Activated CD4-positive, alpha-beta T cell treated with anti-CD3 and anti-CD28 coated beads, Interleukin-2, amount 50 U/mL, for 48 hours (primary cell): ENCODE measurements around the gene SLC30A1.
A peak's percentile ranks its signal among the peaks of the same experiment; 100 is the strongest.
"Not testable (repeated sequence)": the region's sequence is repeated elsewhere in the genome, so short reads cannot be mapped to it uniquely, and the experiment has no call there.

ENCODE experiments used
- DNase-seq, 2 experiments: peaks; one replicate each; pipeline ENCODE4 v3.0.0-alpha.2; 2020

The SLC30A1 gene

DNA sequence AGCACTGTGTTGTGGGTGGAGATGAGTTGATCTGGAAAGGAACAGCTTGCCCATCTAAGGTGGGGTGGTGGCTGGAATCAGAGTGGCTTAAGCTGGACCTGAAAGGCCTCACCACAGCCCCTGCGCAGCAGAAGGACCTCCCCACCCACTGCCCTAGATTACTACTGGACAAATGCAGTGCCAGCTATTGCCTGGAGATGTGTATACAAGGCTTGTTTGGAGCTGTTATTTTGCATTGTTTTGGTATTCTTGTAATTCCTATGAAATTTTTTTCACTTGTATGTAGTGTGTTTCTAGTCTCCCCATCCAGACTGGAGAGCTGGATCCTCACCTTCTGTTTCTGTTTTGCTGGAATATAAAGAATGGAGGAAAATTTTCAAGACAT is 1.3 kb upstream of the SLC30A1 start:
- DNase-seq = no peak

GRCh38 chr1:211579440-211580302 is 710 bp upstream of the SLC30A1 start:
- no peak for DNase-seq

- DNase-seq = peak; percentile 69 to 74
These were observed 932 bp downstream of the SLC30A1 start for GRCh38 chr1:211577819-211578639.

- DNase-seq = no peak
These were observed 1.6 kb downstream of the SLC30A1 start for GRCh38 chr1:211577277-211577818.

DNA sequence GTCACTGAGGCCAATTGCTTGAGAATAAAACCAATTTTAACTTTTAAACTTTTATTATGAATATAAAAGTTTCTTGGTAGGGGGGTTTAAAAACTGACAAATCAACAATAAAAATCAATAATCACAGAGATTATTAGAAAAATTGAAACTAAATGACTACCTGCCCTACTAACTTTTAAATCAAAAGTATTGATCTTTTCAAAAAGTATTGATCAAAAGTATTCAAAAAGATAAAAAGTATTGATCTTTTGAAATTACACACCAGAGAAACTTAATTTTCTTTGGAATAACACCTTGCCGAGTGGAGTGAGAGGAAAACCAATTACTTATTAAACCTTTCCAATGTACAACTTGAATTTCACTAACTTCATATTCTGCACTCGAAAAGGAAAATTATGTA is 2.2 kb downstream of the SLC30A1 start:
- DNase-seq = no peak

- no peak for DNase-seq
These were observed 4.3 kb downstream of the SLC30A1 start for GRCh38 chr1:211574705-211575104.

DNA sequence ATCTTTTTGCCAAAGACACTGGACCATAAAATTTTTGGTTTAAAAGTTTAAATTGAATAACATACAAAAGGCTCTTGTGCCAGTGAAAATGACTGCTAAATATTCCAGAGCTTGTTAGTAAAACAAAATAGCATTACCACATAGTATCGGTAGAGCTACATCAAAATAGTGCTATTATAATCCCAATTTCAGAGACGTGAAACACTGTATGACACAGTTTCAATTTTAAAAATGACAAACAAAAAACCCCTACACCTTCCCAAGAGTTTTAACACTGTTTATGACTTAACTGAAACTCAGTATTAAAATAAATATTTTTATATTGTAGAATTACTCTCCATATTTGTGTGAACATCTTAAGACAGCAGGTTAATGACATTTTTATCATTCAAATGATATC is 7.0 kb downstream of the SLC30A1 start:
- no peak for DNase-seq

GRCh38 chr1:211570378-211570777 is 8.6 kb downstream of the SLC30A1 start:
- DNase-seq = not testable (repeated sequence)

DNA sequence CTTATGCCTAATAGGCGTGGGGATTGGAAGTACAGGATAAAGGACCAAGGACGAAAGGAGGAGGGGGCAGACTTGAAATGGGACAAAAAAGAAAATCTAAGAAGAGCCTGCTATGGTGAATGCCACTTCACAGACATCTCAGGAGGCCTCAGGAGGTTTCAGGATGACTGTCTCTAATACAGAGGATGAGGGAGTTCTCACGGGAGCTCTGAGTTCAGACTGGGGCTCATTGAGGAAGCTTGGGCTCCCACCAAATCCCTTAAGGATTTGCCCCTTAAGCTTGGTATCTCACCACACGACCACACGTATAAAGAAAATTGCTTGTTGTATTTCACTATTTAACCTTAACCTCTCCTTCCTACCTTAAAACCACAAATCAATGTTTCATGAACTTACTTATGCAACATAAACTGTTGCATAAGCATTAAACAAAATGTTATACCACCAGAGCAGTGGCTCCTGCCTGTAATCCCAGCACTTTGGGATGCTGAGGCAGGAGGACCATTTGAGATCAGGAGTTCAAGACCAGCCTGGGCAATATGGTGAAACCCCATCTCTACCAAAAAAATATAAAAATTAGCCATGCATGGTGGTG is 12.4 kb downstream of the SLC30A1 start:
- DNase-seq = no peak

GRCh38 chr1:211564084-211564483 is 14.9 kb downstream of the SLC30A1 start:
- DNase-seq = no peak

GRCh38 chr1:211559222-211560010 is 19.5 kb downstream of the SLC30A1 start:
- DNase-seq = no peak

DNA sequence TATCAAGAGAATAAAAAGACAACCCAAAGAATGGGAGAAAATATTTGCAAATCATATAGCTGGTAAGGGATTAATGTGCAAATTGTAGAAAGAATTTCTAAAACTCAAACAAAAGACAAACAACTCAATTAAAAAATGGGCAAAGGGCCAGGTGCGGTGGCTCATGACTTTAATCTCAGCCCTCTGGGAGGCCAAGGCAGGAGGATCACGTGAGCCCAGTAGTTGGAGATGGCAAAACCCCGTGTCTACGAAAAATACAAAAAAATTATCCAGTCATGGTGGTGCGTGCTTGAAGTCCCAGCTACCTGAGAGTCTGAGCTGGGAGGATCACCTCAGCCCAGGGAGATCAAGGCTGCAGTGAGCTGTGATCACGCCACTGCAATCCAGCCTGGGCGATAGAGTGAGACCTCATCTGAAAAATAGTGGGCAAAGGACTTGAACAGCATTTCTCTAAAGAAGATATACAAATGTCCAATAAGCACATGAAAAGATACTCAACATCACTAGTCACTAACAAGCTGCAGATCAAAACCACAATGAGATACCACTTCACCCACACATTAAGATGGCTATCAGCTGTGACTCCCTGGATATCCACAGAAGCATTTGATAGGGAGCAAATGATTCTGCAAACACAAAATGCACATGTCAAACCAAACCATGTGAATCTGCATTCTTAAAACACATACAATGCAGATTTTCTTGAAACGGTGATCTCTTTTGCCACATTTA is 20.9 kb downstream of the SLC30A1 start:
- no peak for DNase-seq

DNA sequence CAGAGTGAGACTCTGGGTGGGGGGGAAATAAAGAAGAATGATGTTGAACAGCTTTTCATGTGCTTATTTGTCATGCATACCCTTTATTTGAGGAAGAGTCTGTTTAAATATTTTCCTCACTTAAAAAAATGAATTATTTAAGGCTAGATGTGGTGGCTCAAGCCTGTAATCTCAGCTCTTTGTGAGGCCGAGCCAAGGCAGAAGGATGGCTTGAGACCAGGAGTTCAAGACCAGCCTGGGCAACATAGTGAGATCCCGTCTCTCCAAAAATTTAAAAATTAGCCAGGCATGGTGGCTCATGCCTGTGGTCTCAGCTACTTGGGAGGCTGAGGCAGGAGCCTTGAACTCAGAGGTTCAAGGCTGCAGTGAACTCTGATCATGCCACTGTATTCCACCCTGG is 25.4 kb downstream of the SLC30A1 start:
- DNase-seq = no peak

DNA sequence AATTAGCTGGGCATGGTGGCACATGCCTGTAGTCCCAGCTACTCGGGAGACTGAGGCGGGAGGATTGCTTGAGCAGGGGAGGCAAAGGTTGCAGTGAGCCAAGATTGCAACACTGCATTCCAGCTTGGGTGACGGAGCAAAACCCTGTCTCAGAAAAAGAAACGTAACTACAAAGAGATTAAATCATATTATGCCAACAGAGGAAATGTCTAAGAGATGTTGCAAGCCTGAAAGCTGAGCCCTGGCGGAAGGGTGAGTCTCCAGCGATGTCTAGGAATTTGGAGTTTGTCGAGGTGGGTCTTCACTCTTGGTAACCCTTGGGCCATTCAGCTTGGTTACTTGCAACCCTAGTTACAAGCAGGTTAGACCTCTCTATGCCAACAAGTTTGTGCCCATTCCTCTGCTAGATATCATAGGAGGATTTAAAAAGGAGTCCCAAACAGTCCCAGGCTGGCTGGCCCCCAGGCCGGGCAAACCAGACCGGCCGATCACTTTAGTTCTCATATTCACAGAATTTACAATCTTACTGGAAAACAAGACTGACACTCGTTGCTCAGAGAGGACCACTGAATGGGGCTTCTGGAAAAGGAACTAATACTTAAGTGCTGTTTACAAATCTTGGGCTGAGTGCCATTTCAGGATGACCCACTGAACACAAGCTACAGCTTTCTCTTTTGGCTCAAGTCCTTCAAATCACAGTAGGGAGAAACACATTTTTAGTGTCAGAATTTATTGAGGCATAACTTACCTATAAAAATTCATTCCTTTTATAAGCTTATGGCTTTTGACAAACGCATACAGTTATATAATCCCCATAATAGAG is 27.1 kb downstream of the SLC30A1 start:
- DNase-seq = no peak

DNA sequence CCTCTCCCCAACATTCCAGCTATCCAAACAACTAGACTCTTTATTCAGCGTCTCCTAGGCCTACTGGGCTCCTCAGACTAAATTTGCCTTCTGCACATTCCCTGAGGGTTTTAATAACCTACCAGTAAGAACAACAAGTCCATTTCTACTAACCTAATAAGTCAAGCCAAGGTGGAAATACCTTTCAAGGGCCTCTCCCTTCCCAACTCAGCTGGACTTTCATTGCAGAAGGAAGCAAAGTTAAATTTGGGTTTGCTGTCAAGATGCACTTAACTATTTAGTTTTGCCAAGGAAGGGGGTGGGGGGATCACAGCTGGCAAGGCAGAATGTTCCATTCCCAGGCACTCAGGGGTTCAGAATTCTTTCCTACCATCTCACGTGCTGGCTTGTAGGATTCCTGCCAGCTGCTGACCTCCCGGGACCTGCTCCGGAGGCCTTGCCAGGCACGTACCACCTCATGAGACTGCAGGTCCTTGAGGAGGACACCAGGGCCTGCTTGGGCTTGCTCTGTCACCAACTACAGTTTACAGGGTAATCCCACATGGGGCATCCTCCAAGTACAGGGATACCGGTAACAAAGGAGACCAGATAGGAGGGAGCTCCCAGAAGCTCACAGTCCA is 29.8 kb downstream of the SLC30A1 start:
- no peak for DNase-seq

- DNase-seq = peak; percentile 24 to 43
These were observed 30.5 kb downstream of the SLC30A1 start for GRCh38 chr1:211548321-211549091.

DNA sequence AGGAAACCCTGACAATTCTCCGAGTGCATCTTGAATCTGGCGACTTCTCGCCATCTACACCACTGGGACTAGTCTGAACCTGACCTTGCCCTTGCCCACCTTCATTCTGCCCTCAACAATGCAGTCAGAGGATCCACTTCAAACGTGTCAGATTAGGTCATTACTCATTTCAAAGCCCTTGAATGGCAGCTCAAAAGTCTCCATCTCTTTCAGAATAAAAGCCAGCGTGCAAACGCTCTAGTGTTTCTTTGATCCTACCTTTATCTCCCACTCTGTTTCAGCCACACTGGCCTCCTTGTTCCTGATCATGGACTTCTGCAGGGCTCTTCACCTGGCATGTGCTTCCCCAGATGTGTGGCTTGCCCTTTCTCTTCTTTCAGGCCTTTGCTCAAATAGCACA is 31.3 kb downstream of the SLC30A1 start:
- no peak for DNase-seq

DNA sequence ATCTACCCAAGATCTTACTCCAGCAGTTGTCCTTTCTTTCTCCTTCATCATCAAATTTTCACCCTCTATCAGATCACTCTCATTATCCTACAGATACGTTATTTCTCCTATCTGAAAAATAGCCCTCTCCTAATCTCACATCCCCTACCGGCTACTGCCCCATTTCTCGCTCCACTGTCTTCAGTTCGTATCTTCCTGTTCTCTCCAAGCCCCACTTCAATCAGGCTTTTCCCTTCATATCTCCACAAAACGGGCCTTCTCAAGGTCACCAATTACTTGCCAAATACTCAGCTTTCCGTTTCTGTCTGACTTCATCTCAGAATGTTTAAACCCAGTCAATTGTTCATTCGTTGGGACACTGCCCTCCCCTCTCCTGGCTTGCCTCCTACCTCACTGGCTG is 32.4 kb downstream of the SLC30A1 start:
- DNase-seq = no peak

GRCh38 chr1:211543025-211543424 is 35.9 kb downstream of the SLC30A1 start:
- no peak for DNase-seq
